VCaP (cell line): Measurements from ENCODE around the gene C5orf52.
"Not testable (repeated sequence)": the region's sequence is repeated elsewhere in the genome, so short reads cannot be mapped to it uniquely, and the experiment has no call there.

Source experiments
- H3K27ac ChIP-seq: fragments of 450-650 bp; 2 replicates; pipeline ENCODE4 v1.5.1; 2017
- TF ChIP-seq, protein P1 (sequence below): fragments of 450-650 bp; conservative IDR thresholded peaks from 2 replicates; pipeline ENCODE4 v1.5.1; 2017; ENCODE audit warnings: mild to moderate bottlenecking, moderate library complexity

The C5orf52 gene

DNA sequence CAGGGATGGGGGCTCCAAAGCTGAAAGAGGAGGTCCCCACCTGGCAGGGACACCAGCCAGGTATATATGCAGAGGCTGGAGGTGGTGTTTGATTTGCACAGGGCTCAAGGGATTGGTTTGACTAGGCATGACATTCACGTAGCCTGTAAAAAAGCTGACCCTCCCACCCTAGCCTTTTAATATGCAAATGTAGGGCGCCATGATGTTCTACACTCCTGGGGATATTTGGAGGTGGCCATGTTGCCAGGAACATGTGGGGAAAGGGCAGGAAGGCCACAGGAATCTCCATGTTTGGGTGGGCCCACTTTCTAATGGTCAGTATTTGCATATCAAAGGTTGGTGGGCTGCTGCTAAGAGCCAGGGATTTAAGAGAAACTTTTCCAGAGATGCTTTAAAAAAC is 47.9 kb downstream of the C5orf52 start:
- no peak overlapping the region; the same call in 1 of the 2 replicates for H3K27ac ChIP-seq
- TF ChIP-seq, protein P1, sequence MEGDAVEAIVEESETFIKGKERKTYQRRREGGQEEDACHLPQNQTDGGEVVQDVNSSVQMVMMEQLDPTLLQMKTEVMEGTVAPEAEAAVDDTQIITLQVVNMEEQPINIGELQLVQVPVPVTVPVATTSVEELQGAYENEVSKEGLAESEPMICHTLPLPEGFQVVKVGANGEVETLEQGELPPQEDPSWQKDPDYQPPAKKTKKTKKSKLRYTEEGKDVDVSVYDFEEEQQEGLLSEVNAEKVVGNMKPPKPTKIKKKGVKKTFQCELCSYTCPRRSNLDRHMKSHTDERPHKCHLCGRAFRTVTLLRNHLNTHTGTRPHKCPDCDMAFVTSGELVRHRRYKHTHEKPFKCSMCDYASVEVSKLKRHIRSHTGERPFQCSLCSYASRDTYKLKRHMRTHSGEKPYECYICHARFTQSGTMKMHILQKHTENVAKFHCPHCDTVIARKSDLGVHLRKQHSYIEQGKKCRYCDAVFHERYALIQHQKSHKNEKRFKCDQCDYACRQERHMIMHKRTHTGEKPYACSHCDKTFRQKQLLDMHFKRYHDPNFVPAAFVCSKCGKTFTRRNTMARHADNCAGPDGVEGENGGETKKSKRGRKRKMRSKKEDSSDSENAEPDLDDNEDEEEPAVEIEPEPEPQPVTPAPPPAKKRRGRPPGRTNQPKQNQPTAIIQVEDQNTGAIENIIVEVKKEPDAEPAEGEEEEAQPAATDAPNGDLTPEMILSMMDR, result no peak

GRCh38 chr5:157721159-157721558 is 49.8 kb downstream of the C5orf52 start:
- H3K27ac ChIP-seq, result peak overlapping the region; percentile 23; the same call in 1 of the 2 replicates
- TF ChIP-seq, protein P1, result no peak

DNA sequence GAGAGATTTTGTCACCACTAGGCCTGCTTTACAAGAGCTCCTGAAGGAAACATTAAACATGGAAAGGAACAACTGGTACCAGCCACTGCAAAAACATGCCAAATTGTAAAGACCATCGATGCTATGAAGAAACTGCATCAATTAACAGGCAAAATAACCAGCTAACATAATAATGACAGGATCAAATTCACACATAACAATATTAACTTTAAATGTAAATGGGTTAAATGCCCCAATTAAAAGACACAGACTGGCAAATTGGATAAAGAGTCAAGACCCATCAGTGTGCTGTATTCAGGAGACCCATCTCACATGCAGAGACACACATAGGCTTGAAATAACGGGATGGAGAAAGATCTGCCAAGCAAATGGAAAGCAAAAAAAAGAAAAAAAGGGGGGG is 51.6 kb downstream of the C5orf52 start:
- not testable (repeated sequence) for H3K27ac ChIP-seq

DNA sequence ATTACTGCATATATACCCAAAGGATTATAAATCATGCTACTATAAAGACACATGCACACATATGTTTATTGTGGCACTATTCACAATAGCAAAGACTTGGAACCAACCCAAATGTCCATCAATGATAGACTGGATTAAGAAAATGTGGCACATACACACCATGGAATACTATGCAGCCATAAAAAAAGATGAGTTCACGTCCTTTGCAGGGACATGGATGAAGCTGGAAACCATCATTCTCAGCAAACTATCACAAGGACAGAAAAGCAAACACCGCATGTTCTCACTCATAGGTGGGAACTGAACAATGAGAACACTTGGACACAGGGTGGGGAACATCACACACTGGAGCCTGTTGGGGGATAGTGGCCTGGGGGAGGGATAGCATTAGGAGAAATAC is 55.3 kb downstream of the C5orf52 start:
- H3K27ac ChIP-seq, result not testable (repeated sequence)

DNA sequence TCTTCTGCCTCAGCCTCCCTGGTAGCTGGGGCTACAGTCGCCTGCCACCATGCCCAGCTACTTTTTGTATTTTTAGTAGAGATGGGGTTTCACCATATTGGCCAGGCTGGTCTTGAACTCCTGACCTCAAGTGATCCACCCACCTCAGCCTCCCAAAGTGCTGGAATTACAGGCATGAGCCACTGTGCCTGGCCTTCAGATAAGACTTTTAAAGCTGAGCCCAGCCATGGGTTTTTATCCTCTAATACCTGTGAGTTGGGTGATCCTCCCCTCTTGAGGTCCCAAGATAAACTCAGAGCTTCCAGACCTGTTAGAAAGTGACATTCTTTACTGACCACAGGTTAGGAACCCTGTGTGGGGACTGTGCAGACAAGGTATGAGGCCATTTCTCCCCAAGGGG is 56.5 kb downstream of the C5orf52 start:
- not testable (repeated sequence) for H3K27ac ChIP-seq
